ENCODE measurements around the gene EFNB1. TPM values are rescaled to one million over a fixed set of nuclear protein-coding genes. Genes with fewer than 3 reads are reported as not detected.

Gene EFNB1
- total and polyA plus RNA-seq, 2 of the 8 experiments (the other 6 are each of a cell fraction or from before 2014, with no cell fraction given) = 2.3 to 5.4 TPM

- H3K18ac ChIP-seq (ENCODE audit: extremely low read depth, low read length) = no peak overlapping the region
- peaks cover 35 to 63% (median 62%) of the 10 kb centered on the region in 4 experiments for H3K27me3 ChIP-seq (replicated peaks in 1 of 4; ENCODE audit: control insufficient read depth in 3 of 4, extremely low read depth in 1 of 4, insufficient read depth in 3 of 4, low read length in 3 of 4)
- H4K8ac ChIP-seq (ENCODE audit: extremely low read depth, insufficient read depth, low read length) = no peak overlapping the region
- H4K91ac ChIP-seq (replicated peaks; ENCODE audit: insufficient read length, low read length) = no peak overlapping the region
- no peak overlapping the region for H3K23ac ChIP-seq (ENCODE audit: insufficient read length)
- H3K9ac ChIP-seq (replicated peaks in 1 of 4; ENCODE audit: extremely low read depth in 1 of 4, low read depth in 3 of 4, low read length in 3 of 4) = no peak overlapping the region
- H3K9me3 ChIP-seq (ENCODE audit: insufficient read depth in 2 of 2, low read depth in 1 of 2, low read length in 1 of 2) = no peaks in the 10 kb centered on the region; a peak in 1 of 4 replicates
- H3K27ac ChIP-seq (ENCODE audit: low read depth, low read length) = no peak overlapping the region
- FAIRE-seq (no peak), DNase-seq (ENCODE audit: low read depth in 1 of 2, low spot score in 2 of 2) (no peak)
- no peak overlapping the region for H3K4me2 ChIP-seq (ENCODE audit: insufficient read depth in 1 of 2, low read depth in 2 of 2, low read length in 2 of 2)
- H3K14ac ChIP-seq (ENCODE audit: insufficient read length) = no peak overlapping the region
- H3K23me2 ChIP-seq (ENCODE audit: low read depth, low read length) = peaks cover 8% of the 10 kb centered on the region; the same call in 1 of the 2 replicates
- H3K36me3 ChIP-seq (ENCODE audit: control insufficient read depth in 2 of 4, insufficient read depth in 4 of 4, low read length in 3 of 4) = no peaks in the 10 kb centered on the region
- no peaks in the 10 kb centered on the region for H3K79me1 ChIP-seq (ENCODE audit: low read depth, low read length)
- H2BK15ac ChIP-seq (ENCODE audit: low read length) = no peak overlapping the region
- no peak overlapping the region for H2BK12ac ChIP-seq (ENCODE audit: low read depth, low read length)
- H3K4me3 ChIP-seq (ENCODE audit: extremely low read depth in 1 of 4, insufficient read depth in 2 of 4, low read depth in 3 of 4, low read length in 4 of 4) = no peak overlapping the region
- H2BK5ac ChIP-seq (ENCODE audit: low read depth, low read length) = no peak overlapping the region
- CTCF ChIA-PET (ENCODE audit: partially characterized antibody) = interaction anchor here (0.6 to 3.5 kb wide), 8 partner anchors 11 to 554 kb away, joined by 3 to 11 read pairs (median 3); no protein-coding TSS in a partner anchor
- peaks cover 15 to 23% of the 10 kb centered on the region in 2 experiments for H4K20me1 ChIP-seq (replicated peaks in 1 of 2; ENCODE audit: control insufficient read depth in 1 of 2, insufficient read depth in 2 of 2, low read length in 2 of 2)
- H2AK5ac ChIP-seq (ENCODE audit: low read depth, low read length) = no peak overlapping the region
- no peaks in the 10 kb centered on the region for H3K79me2 ChIP-seq (ENCODE audit: control insufficient read depth in 1 of 2, insufficient read depth in 2 of 2, low read length in 2 of 2)
- H2BK20ac ChIP-seq (ENCODE audit: low read length) = no peak overlapping the region
- H2AFZ ChIP-seq (ENCODE audit: low read length) = no peak overlapping the region
- no peak overlapping the region for H4K5ac ChIP-seq (ENCODE audit: insufficient read length, low read depth, low read length)
- H3K56ac ChIP-seq (replicated peaks; ENCODE audit: insufficient read length, low read depth, low read length) = no peak overlapping the region
- POLR2A ChIA-PET (ENCODE audit: partially characterized antibody) = no interaction called here
- whole genome bisulfite sequencing, 2 experiments (ENCODE audit: extremely low coverage in 1 of 2, insufficient coverage in 1 of 2, insufficient read length in 1 of 2, insufficient replicate concordance in 2 of 2, low coverage in 1 of 2, low lambda C conversion rate in 2 of 2, missing lambda C conversion rate in 1 of 2) = 56% methylated on average over 4 of the region's 6 CpGs; no CpG with 5 or more reads in 1 of the 2 experiments
- peaks cover 0 to 12% (median 3%) of the 10 kb centered on the region in 4 experiments; a peak in 5 of 7 replicates for H3K4me1 ChIP-seq (replicated peaks in 1 of 4; ENCODE audit: control insufficient read depth in 3 of 4, insufficient read depth in 4 of 4, low read length in 3 of 4)
- no peak overlapping the region for H2BK120ac ChIP-seq (replicated peaks; ENCODE audit: low read depth, low read length)
- no peak overlapping the region for H3K4ac ChIP-seq (replicated peaks; ENCODE audit: insufficient read length, low read depth, low read length)
- TF ChIP-seq SIX5 (IDR thresholded peaks at IDR 0.05; ENCODE audit: low read depth, low read length) = no peak
Observed at GRCh38 chrX:68833448-68833805, 4.6 kb downstream of the EFNB1 start.
